HG03066 (cell line): ENCODE data around the gene PEMT.

ENCODE experiments used
- ATAC-seq: cut with Tn5 transposase; IDR thresholded peaks from one replicate; pipeline ENCODE4 v1.9.1; 2021; ENCODE audit warnings: low read depth; ENCODE audit not compliant: unreplicated experiment

Gene PEMT

GRCh38 chr17:17605729-17606088 is 14.2 kb upstream of the PEMT start:
- ATAC-seq, result no peak

GRCh38 chr17:17605083-17605728 is 13.7 kb upstream of the PEMT start:
- ATAC-seq, result no peak

GRCh38 chr17:17603895-17604225 is 12.4 kb upstream of the PEMT start:
- no peak for ATAC-seq

- no peak for ATAC-seq
Observed at GRCh38 chr17:17603178-17603894, 11.8 kb upstream of the PEMT start.

- no peak for ATAC-seq
Observed at GRCh38 chr17:17599965-17600364, 8.5 kb upstream of the PEMT start.

- no peak for ATAC-seq
Observed at GRCh38 chr17:17598003-17598402, 6.5 kb upstream of the PEMT start.

- no peak for ATAC-seq
Observed at GRCh38 chr17:17595755-17596154, 4.2 kb upstream of the PEMT start.

- no peak for ATAC-seq
Observed at GRCh38 chr17:17593222-17593620, 1.7 kb upstream of the PEMT start.

- ATAC-seq, result no peak
Observed at GRCh38 chr17:17590883-17591354, 589 bp downstream of the PEMT start.

GRCh38 chr17:17590141-17590751 is 1.3 kb downstream of the PEMT start:
- no peak for ATAC-seq

- ATAC-seq, result no peak
Observed at GRCh38 chr17:17587614-17588337, 3.7 kb downstream of the PEMT start.

- ATAC-seq, result no peak
Observed at GRCh38 chr17:17582372-17582771, 9.1 kb downstream of the PEMT start.

GRCh38 chr17:17581509-17581908 is 10.0 kb downstream of the PEMT start:
- ATAC-seq, result no peak

GRCh38 chr17:17580662-17581470 is 10.6 kb downstream of the PEMT start:
- no peak for ATAC-seq

GRCh38 chr17:17579691-17580090 is 11.8 kb downstream of the PEMT start:
- ATAC-seq, result no peak

GRCh38 chr17:17577373-17577772 is 14.1 kb downstream of the PEMT start:
- ATAC-seq, result no peak

GRCh38 chr17:17576772-17577234 is 14.7 kb downstream of the PEMT start:
- no peak for ATAC-seq

GRCh38 chr17:17575360-17576251 is 15.9 kb downstream of the PEMT start:
- ATAC-seq, result no peak

- no peak for ATAC-seq
Observed at GRCh38 chr17:17573912-17574311, 17.6 kb downstream of the PEMT start.
